H1 (cell line): ENCODE results near the gene ANO9.

Experiments
- EGR1 ChIP-seq: IDR thresholded peaks from 2 replicates; pipeline ENCODE4 v1.6.1; 2011; ENCODE audit warnings: low read depth, low read length, borderline replicate concordance
- EZH2 ChIP-seq: fragments of 200-600 bp; sonication (generic); IDR thresholded peaks from 2 replicates; pipeline ENCODE4 v1.7.1; 2012; ENCODE audit warnings: low read depth, mild to moderate bottlenecking, moderate library complexity, low read length, inconsistent platforms; ENCODE audit not compliant: severe bottlenecking
- FOSL1 ChIP-seq: IDR thresholded peaks from 2 replicates; pipeline ENCODE4 v1.6.1; 2011; ENCODE audit warnings: mild to moderate bottlenecking, low read depth, low read length, moderate library complexity; ENCODE audit not compliant: insufficient read depth
- GABPA ChIP-seq: IDR thresholded peaks from 2 replicates; pipeline ENCODE4 v1.6.1; 2011; ENCODE audit warnings: mild to moderate bottlenecking, low read length, moderate library complexity, borderline replicate concordance; ENCODE audit not compliant: insufficient read depth
- POLR2A ChIP-seq, 2 experiments: IDR thresholded peaks; 1 replicate in 1 of 2; 2 replicates in 1 of 2; pipeline ENCODE4 v1.6.1; 2011; ENCODE audit warnings: low read depth in 2 of 2, low read length in 2 of 2, mild to moderate bottlenecking in 2 of 2; ENCODE audit errors: control extremely low read depth in 1 of 2
- POLR2AphosphoS5 ChIP-seq: IDR thresholded peaks from 2 replicates; pipeline ENCODE4 v1.6.1; 2011; ENCODE audit warnings: low read depth, low read length
- RAD21 ChIP-seq, 2 experiments: IDR thresholded peaks in 1 of 2; conservative IDR thresholded peaks in 1 of 2; 2 replicates each; pipeline ENCODE4 v1.6.1; 2011; ENCODE audit warnings: low read depth in 2 of 2, low read length in 2 of 2, improper control_type of control experiment in 1 of 2, inconsistent platforms in 1 of 2, mild to moderate bottlenecking in 1 of 2, moderate library complexity in 1 of 2
- RFX5 ChIP-seq: IDR thresholded peaks from 2 replicates; pipeline ENCODE4 v1.6.1; 2011; ENCODE audit warnings: low read depth, low read length, improper control_type of control experiment, borderline replicate concordance
- SIRT6 ChIP-seq: IDR thresholded peaks from one replicate; pipeline ENCODE4 v1.7.1; 2012; ENCODE audit warnings: low read length, inconsistent platforms
- YY1 ChIP-seq: IDR thresholded peaks from 2 replicates; pipeline ENCODE4 v1.6.1; 2011; ENCODE audit warnings: low read depth, mild to moderate bottlenecking, low read length
- TF ChIP-seq, protein P1 (sequence below), 3 experiments: IDR thresholded peaks; 1 replicate in 2 of 3; 2 replicates in 1 of 3; pipeline versions ENCODE4 v1.5.1 to v1.6.1; 2011; ENCODE audit warnings: low read length in 3 of 3, mild to moderate bottlenecking in 3 of 3, inconsistent platforms in 2 of 3, low read depth in 1 of 3, moderate library complexity in 1 of 3; ENCODE audit not compliant: insufficient read depth in 1 of 3; ENCODE audit errors: control extremely low read depth in 1 of 3
- TF ChIP-seq, protein P2 (sequence below): IDR thresholded peaks from 2 replicates; pipeline ENCODE4 v1.6.1; 2011; ENCODE audit warnings: low read depth, mild to moderate bottlenecking, low read length; ENCODE audit not compliant: insufficient read depth

DNA sequence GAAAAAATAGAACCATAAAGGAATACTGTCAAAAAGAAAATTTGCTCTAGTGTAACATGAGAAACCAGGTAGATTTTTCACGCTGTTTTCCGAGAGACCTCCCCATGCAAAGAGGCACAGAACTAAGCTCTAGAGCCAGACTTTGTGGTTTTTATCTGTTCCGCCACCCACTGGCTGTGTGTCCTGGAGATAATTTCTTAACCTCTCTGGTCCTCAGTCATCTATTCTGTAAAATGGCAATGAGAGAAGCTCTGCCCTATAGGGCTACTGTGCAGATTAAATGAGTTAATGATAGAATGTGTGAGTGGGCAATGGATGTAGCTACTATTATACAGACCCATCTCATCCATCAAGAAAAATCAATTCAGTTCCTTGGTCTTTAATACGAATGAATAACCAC is 17.6 kb downstream of the ANO9 start:
- TF ChIP-seq, protein P1, sequence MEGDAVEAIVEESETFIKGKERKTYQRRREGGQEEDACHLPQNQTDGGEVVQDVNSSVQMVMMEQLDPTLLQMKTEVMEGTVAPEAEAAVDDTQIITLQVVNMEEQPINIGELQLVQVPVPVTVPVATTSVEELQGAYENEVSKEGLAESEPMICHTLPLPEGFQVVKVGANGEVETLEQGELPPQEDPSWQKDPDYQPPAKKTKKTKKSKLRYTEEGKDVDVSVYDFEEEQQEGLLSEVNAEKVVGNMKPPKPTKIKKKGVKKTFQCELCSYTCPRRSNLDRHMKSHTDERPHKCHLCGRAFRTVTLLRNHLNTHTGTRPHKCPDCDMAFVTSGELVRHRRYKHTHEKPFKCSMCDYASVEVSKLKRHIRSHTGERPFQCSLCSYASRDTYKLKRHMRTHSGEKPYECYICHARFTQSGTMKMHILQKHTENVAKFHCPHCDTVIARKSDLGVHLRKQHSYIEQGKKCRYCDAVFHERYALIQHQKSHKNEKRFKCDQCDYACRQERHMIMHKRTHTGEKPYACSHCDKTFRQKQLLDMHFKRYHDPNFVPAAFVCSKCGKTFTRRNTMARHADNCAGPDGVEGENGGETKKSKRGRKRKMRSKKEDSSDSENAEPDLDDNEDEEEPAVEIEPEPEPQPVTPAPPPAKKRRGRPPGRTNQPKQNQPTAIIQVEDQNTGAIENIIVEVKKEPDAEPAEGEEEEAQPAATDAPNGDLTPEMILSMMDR (IDR thresholded peaks at IDR 0.05; ENCODE audit: control extremely low read depth in 1 of 3, insufficient read depth in 1 of 3, low read depth in 1 of 3, low read length in 3 of 3): no peak
- no peak for TF ChIP-seq POLR2A (IDR thresholded peaks at IDR 0.05; ENCODE audit: control extremely low read depth in 1 of 2, low read depth in 2 of 2, low read length in 2 of 2)
- no peak for TF ChIP-seq YY1
- TF ChIP-seq SIRT6: no peak
- TF ChIP-seq RAD21 (IDR thresholded peaks at IDR 0.05 in 1 of 2, conservative IDR thresholded peaks at IDR 0.05 in 1 of 2; ENCODE audit: low read depth in 2 of 2, low read length in 2 of 2): no peak
- no peak for TF ChIP-seq GABPA
- TF ChIP-seq FOSL1: no peak
- no peak for TF ChIP-seq POLR2AphosphoS5
- no peak for TF ChIP-seq EGR1
- no peak for TF ChIP-seq EZH2
- no peak for TF ChIP-seq RFX5
- TF ChIP-seq, protein P2, sequence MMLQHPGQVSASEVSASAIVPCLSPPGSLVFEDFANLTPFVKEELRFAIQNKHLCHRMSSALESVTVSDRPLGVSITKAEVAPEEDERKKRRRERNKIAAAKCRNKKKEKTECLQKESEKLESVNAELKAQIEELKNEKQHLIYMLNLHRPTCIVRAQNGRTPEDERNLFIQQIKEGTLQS: no peak
